Suprapubic skin (tissue), 4 donors: ENCODE data around the gene CDYL2. TPM values are rescaled to one million over a fixed set of nuclear protein-coding genes. Genes with fewer than 3 reads are reported as not detected.

Experiments used
- DNase-seq, 2 donors: peaks; one replicate each; pipeline ENCODE4 v3.0.0-alpha.2; 2019; ENCODE audit warnings: low spot score in 2 of 2
- H3K27ac ChIP-seq: fragments of 200-600 bp; sonication (generic); one replicate; pipeline ENCODE4 v1.5.1; 2019
- H3K27me3 ChIP-seq: fragments of 200-600 bp; sonication (generic); one replicate; pipeline ENCODE4 v1.5.1; 2019
- H3K36me3 ChIP-seq: fragments of 200-600 bp; sonication (generic); one replicate; pipeline ENCODE4 v1.5.1; 2019
- H3K4me1 ChIP-seq: fragments of 200-600 bp; sonication (generic); one replicate; pipeline ENCODE4 v1.5.1; 2019
- H3K4me3 ChIP-seq: fragments of 200-600 bp; sonication (generic); one replicate; pipeline ENCODE4 v1.5.1; 2019; ENCODE audit warnings: mild to moderate bottlenecking
- H3K9me3 ChIP-seq: fragments of 200-600 bp; sonication (generic); one replicate; pipeline ENCODE4 v1.5.1; 2019
- EP300 ChIP-seq: sonication (generic); formaldehyde crosslinking; IDR thresholded peaks from one replicate; pipeline ENCODE4 v1.6.1; 2017; ENCODE audit warnings: antibody characterized with exemption
- POLR2A ChIP-seq, 2 donors: fragments of 450-650 bp; IDR thresholded peaks; one replicate each; pipeline ENCODE4 v1.6.1; 2017; ENCODE audit warnings: antibody characterized with exemption in 2 of 2, mild to moderate bottlenecking in 2 of 2, moderate library complexity in 2 of 2
- POLR2AphosphoS5 ChIP-seq, 3 donors: sonication (generic); formaldehyde crosslinking; IDR thresholded peaks; one replicate each; pipeline ENCODE4 v1.6.1; 2017; ENCODE audit warnings: antibody characterized with exemption in 3 of 3
- WGBS: methylation state at CpG from one replicate; pipeline ENCODE4 v1.1.5; 2018; 5-methylcytosine and 5-hydroxymethylcytosine counted together
- total RNA-seq, 4 donors: library from RNA; depleted of rRNA; stranded (reverse); fragments of >200 nt; gene quantifications; one replicate each; pipeline ENCODE4 v1.1.0, GENCODE V29; 2016
- TF ChIP-seq, protein P1 (sequence below), 2 donors: fragments of 200-600 bp in 1 of 2; fragments of 450-650 bp in 1 of 2; sonication (generic) in 1 of 2; IDR thresholded peaks; one replicate each; pipeline ENCODE4 v1.5.1; 2016 to 2019; ENCODE audit warnings: antibody characterized with exemption in 2 of 2, mild to moderate bottlenecking in 1 of 2, moderate library complexity in 1 of 2

Gene CDYL2
- total RNA-seq, 4 donors from 2014 or later, result 2.8 to 8.2 (median 3.9) TPM

DNA sequence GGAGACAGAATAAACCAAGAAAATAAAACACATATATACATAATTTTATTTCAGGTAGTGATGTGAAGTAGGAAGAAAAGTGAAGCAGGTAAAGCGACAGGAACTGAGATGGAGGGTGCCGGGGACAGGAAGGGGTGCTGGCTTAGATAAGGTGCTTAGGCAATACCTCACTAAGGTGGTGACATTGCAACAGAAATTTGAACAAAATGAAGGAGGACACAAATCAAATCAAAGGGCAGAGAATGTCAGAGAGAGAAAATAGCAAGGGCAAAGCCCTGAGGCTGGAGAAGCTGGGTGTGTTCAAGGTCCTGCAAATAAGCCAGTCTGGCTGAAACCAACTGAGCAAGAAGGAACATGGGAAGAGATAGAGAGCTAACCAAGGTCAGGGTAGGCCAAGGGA is 5.0 kb upstream of the CDYL2 start:
- TF ChIP-seq POLR2AphosphoS5 (IDR thresholded peaks at IDR 0.05) (no peak), EP300 (no peak), POLR2A (IDR thresholded peaks at IDR 0.05) (no peak)
- TF ChIP-seq, protein P1, sequence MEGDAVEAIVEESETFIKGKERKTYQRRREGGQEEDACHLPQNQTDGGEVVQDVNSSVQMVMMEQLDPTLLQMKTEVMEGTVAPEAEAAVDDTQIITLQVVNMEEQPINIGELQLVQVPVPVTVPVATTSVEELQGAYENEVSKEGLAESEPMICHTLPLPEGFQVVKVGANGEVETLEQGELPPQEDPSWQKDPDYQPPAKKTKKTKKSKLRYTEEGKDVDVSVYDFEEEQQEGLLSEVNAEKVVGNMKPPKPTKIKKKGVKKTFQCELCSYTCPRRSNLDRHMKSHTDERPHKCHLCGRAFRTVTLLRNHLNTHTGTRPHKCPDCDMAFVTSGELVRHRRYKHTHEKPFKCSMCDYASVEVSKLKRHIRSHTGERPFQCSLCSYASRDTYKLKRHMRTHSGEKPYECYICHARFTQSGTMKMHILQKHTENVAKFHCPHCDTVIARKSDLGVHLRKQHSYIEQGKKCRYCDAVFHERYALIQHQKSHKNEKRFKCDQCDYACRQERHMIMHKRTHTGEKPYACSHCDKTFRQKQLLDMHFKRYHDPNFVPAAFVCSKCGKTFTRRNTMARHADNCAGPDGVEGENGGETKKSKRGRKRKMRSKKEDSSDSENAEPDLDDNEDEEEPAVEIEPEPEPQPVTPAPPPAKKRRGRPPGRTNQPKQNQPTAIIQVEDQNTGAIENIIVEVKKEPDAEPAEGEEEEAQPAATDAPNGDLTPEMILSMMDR (IDR thresholded peaks at IDR 0.05), result no peak
- Histone ChIP-seq H3K27me3 (no peaks in the 10 kb centered on the region), H3K4me3 (no peak overlapping the region), H3K36me3 (no peaks in the 10 kb centered on the region), H3K9me3 (no peaks in the 10 kb centered on the region), H3K4me1 (peaks cover 4% of the 10 kb centered on the region), H3K27ac (no peak overlapping the region)
- WGBS, result 82% methylated on average over 2 of the region's 2 CpGs
- no peak for DNase-seq

DNA sequence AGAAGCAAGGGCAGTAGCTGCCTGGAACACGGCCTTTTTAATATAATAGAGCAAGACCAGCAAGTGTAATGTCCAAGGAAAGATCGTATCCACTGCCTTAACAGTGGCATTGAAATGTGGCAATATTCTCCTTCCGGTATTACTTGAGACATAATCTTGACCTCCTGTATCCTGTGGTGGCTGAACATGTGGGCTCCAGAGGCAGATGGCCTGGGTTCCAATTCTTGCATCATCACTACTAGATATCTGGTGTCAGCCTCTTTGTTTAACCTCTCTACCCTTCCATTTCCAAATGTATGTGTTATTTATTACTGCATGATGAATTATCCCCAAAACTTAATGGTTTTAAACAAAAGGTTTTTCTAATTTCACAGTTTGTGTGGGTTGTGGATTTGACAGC is 3.5 kb upstream of the CDYL2 start:
- TF ChIP-seq EP300, result no peak
- no peak for TF ChIP-seq POLR2A (IDR thresholded peaks at IDR 0.05)
- TF ChIP-seq, protein P1 (IDR thresholded peaks at IDR 0.05), result no peak
- no peak for TF ChIP-seq POLR2AphosphoS5 (IDR thresholded peaks at IDR 0.05)
- no peaks in the 10 kb centered on the region for H3K27me3 ChIP-seq
- H3K36me3 ChIP-seq, result no peaks in the 10 kb centered on the region
- no peak overlapping the region for H3K27ac ChIP-seq
- no peak for DNase-seq
- peaks cover 9% of the 10 kb centered on the region for H3K4me1 ChIP-seq
- H3K4me3 ChIP-seq, result no peak overlapping the region
- WGBS, result 87% methylated on average over 3 of the region's 3 CpGs
- no peaks in the 10 kb centered on the region for H3K9me3 ChIP-seq

DNA sequence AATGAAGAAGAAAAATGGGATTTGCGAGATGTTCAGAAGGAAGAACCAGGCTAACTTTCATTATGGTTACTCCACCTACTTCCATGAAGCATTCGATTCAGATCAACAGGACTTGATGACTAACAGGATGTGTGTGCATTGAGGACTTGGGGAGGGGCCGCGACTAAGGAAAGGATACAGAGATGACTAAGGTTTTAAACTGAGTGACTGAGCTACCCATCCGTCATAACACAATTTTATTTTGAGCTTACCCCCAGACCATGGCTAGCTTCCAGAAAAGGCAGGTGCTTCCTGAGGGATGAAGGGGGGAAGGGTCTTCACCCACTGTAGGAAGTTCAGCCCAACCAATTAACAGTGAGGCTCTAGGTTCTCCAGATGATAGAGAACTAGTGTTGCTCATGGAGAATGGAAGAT is 2.5 kb upstream of the CDYL2 start:
- no peak overlapping the region for H3K27ac ChIP-seq
- no peaks in the 10 kb centered on the region for H3K27me3 ChIP-seq
- no peak overlapping the region for H3K4me3 ChIP-seq
- TF ChIP-seq, protein P1 (IDR thresholded peaks at IDR 0.05), result no peak
- TF ChIP-seq EP300, result no peak
- no peak for TF ChIP-seq POLR2A (IDR thresholded peaks at IDR 0.05)
- no peak for TF ChIP-seq POLR2AphosphoS5 (IDR thresholded peaks at IDR 0.05)
- no peak for DNase-seq
- H3K36me3 ChIP-seq, result no peaks in the 10 kb centered on the region
- H3K4me1 ChIP-seq, result peaks cover 9% of the 10 kb centered on the region
- H3K9me3 ChIP-seq, result no peaks in the 10 kb centered on the region
- 68% methylated on average over 5 of the region's 5 CpGs for WGBS

DNA sequence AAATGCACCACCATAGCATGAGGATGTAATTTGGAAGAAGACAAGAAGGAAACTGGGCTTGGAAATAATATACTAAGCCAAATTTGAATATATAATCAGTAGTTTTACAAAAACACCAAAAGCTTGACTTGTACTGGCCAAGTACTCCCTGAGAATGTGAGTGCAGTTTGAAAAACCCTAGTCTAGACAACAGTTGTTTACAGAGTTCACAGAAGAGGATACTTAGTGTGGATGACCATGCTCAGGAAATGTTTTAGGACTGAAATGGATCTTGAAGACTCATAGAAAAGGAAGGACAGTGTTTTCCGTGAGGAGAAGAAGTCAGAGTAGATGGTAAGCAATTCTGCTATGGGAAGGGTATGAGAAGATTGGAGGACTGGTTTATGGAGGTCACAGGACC is 1.9 kb upstream of the CDYL2 start:
- no peak for TF ChIP-seq POLR2AphosphoS5 (IDR thresholded peaks at IDR 0.05)
- no peak for TF ChIP-seq POLR2A (IDR thresholded peaks at IDR 0.05)
- no peak for TF ChIP-seq EP300
- TF ChIP-seq, protein P1 (IDR thresholded peaks at IDR 0.05), result no peak
- Histone ChIP-seq H3K9me3 (no peaks in the 10 kb centered on the region), H3K27ac (no peak overlapping the region), H3K4me3 (no peak overlapping the region), H3K4me1 (peaks cover 9% of the 10 kb centered on the region), H3K27me3 (no peaks in the 10 kb centered on the region), H3K36me3 (no peaks in the 10 kb centered on the region)
- 86% methylated on average over 1 of the region's 1 CpG for WGBS
- DNase-seq, result no peak

DNA sequence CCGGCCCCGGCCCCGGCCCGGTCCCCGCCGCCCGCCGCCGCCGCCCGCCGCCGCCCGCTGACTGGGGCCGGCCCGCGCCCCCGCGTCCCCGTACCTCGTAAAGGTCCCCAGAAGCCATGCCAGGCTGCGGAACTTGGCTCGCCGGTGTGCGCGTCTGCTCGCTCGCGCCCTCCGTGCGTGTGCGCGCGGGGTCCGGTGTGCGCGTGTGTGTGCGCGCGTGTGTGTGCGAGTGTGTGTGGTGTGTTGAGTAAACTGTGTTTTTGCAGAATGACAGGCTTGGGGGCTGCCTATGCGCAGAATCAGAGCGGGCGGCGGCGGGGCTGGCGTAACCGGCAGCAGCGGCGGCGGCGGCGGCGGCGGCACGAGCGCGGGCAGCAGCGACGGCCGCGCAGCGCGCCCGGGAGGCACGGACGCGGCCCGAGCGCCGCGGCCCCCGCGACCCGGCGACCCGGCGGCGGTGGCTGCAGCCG is 307 bp downstream of the CDYL2 start:
- no peaks in the 10 kb centered on the region for H3K27me3 ChIP-seq
- H3K27ac ChIP-seq, result no peak overlapping the region
- H3K4me1 ChIP-seq, result peaks cover 9% of the 10 kb centered on the region
- H3K9me3 ChIP-seq, result no peaks in the 10 kb centered on the region
- peak overlapping the region; percentile 58 for H3K4me3 ChIP-seq
- H3K36me3 ChIP-seq, result no peaks in the 10 kb centered on the region
- WGBS, result 0% methylated on average over 3 of the region's 80 CpGs
- no peak for DNase-seq
- no peak for TF ChIP-seq POLR2A (IDR thresholded peaks at IDR 0.05)
- TF ChIP-seq, protein P1 (IDR thresholded peaks at IDR 0.05), result no peak
- TF ChIP-seq EP300, result no peak
- TF ChIP-seq POLR2AphosphoS5 (IDR thresholded peaks at IDR 0.05), result no peak
